Ovary (tissue), 9 donors: Measurements from ENCODE around the gene SPINK5. TPM values are rescaled to one million over a fixed set of nuclear protein-coding genes. Genes with fewer than 3 reads are reported as not detected.
"Not testable (repeated sequence)": the region's sequence is repeated elsewhere in the genome, so short reads cannot be mapped to it uniquely, and the experiment has no call there.

Experiments
- DNase-seq, 5 donors: peaks; one replicate each; pipeline ENCODE4 v3.0.0-alpha.2; 2019 to 2020
- H3K27ac ChIP-seq, 2 donors: fragments of 200-600 bp; one replicate each; pipeline versions ENCODE4 v1.5.1 to v1.8.0; 2019 to 2022
- H3K27me3 ChIP-seq: fragments of 200-600 bp; one replicate; pipeline ENCODE4 v1.8.0; 2022
- H3K36me3 ChIP-seq: fragments of 200-600 bp; sonication (generic); one replicate; pipeline ENCODE4 v1.5.1; 2019
- H3K4me1 ChIP-seq: one replicate; pipeline ENCODE4 v1.8.1; 2013; ENCODE audit warnings: mild to moderate bottlenecking, moderate library complexity; ENCODE audit not compliant: insufficient read depth
- H3K4me3 ChIP-seq: fragments of 200-600 bp; sonication (generic); one replicate; pipeline ENCODE4 v1.5.1; 2017
- H3K9me3 ChIP-seq, 2 donors: fragments of 200-600 bp in 1 of 2; sonication (generic) in 1 of 2; one replicate each; pipeline versions ENCODE4 v1.5.1 to v1.8.1; 2013 to 2019; ENCODE audit warnings: mild to moderate bottlenecking in 1 of 2, moderate library complexity in 1 of 2
- EP300 ChIP-seq: sonication (generic); formaldehyde crosslinking; IDR thresholded peaks from one replicate; pipeline ENCODE4 v1.6.1; 2017; ENCODE audit warnings: antibody characterized with exemption
- POLR2A ChIP-seq: fragments of 450-650 bp; IDR thresholded peaks from one replicate; pipeline ENCODE4 v1.6.1; 2017; ENCODE audit warnings: antibody characterized with exemption, mild to moderate bottlenecking, moderate library complexity
- WGBS, 3 donors: extraction: QIAGEN DNeasy Blood & Tissue Kit in 1 of 3; methylation state at CpG; one replicate each; pipeline versions ENCODE4 v1.1.5 to v1.1.7; 2013 to 2017; 5-methylcytosine and 5-hydroxymethylcytosine counted together
- intact Hi-C, 4 donors: fragments of 100-400 bp; cut with DNase I; formaldehyde crosslinking; loops; one replicate each; pipeline versions ENCODE4 v1.11.0 to v1.15.1; 2022 to 2023
- polyA plus RNA-seq, 2 donors: library from polyadenylated mRNA; stranded (reverse); fragments of 200-250 nt in 1 of 2; fragments of 350-450 nt in 1 of 2; fragmentation: Illumina TruSeq in 1 of 2; extraction: RNeasy Lipid Tissue Mini Kit (QIAGEN cat#74804) in 1 of 2; gene quantifications; one replicate each; pipeline ENCODE4 v1.2.3, GENCODE V29; 2013 to 2014
- total RNA-seq, 7 donors: library from RNA; depleted of rRNA in 2 of 7; stranded (reverse); fragments of >200 nt in 2 of 7; fragmentation: NEBNext Ultra II Directional in 3 of 7; extraction: Animal tissue kit (Norgen Biotek cat#: 25700) in 3 of 7; gene quantifications; one replicate each; pipeline versions ENCODE4 v1.1.0 to v1.2.4, GENCODE V29; 2016 to 2023
- TF ChIP-seq, protein P1 (sequence below), 3 donors: fragments of 450-650 bp in 2 of 3; fragments of 200-600 bp in 1 of 3; IDR thresholded peaks; one replicate each; pipeline versions ENCODE4 v1.5.1 to v1.8.0; 2016 to 2022; ENCODE audit warnings: antibody characterized with exemption in 3 of 3, mild to moderate bottlenecking in 1 of 3
- donor health status: DM: no; HTN: no; CAD: no; lungs with moderate emphysema.
- donor health status: DM: no; HTN: no; CAD: no.
- donor health status: Bipolar disorder and iron deficiency.
- donor health status: DM: yes; HTN: yes; CAD: no.
- donor health status: DM: no; HTN: no; CAD: no.
- donor health status: DM: yes; HTN: yes; CAD: no.

The SPINK5 gene
- total and polyA plus RNA-seq, 9 donors: 0.12 to 4.5 (median 0.55) TPM; not detected in 1

DNA sequence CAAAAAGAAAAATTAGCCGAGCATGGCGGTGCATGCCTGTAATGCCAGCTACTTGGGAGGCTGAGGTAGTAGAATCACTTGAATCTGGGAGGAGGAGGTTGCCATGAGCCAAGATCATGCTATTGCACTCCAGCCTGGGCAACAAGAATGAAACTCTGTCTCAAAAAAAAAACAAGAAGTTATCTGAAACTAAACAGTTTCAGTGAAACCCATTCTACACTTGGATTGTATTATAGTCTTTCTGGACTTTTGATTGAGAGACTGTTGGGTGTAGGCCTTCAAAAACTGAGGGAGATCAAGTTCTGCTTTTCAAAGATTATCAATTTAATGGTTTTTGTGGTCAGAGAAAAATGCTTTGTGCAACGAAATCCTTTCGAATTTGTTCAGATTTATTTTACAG, 34.6 kb upstream of the SPINK5 start:
- DNase-seq: no peak
- no peaks in the 10 kb centered on the region for H3K27me3 ChIP-seq
- H3K4me3 ChIP-seq: no peak overlapping the region
- intact Hi-C loops: no loop called here
- no peak overlapping the region for H3K27ac ChIP-seq
- TF ChIP-seq, protein P1, sequence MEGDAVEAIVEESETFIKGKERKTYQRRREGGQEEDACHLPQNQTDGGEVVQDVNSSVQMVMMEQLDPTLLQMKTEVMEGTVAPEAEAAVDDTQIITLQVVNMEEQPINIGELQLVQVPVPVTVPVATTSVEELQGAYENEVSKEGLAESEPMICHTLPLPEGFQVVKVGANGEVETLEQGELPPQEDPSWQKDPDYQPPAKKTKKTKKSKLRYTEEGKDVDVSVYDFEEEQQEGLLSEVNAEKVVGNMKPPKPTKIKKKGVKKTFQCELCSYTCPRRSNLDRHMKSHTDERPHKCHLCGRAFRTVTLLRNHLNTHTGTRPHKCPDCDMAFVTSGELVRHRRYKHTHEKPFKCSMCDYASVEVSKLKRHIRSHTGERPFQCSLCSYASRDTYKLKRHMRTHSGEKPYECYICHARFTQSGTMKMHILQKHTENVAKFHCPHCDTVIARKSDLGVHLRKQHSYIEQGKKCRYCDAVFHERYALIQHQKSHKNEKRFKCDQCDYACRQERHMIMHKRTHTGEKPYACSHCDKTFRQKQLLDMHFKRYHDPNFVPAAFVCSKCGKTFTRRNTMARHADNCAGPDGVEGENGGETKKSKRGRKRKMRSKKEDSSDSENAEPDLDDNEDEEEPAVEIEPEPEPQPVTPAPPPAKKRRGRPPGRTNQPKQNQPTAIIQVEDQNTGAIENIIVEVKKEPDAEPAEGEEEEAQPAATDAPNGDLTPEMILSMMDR (IDR thresholded peaks at IDR 0.05): no peak
- TF ChIP-seq POLR2A (no peak), EP300 (no peak)
- no peaks in the 10 kb centered on the region for H3K36me3 ChIP-seq
- no peaks in the 10 kb centered on the region for H3K4me1 ChIP-seq
- H3K9me3 ChIP-seq: no peaks in the 10 kb centered on the region
- WGBS, 3 donors: 79 to 87% (median 81%) methylated on average over 4 of the region's 4 CpGs

DNA sequence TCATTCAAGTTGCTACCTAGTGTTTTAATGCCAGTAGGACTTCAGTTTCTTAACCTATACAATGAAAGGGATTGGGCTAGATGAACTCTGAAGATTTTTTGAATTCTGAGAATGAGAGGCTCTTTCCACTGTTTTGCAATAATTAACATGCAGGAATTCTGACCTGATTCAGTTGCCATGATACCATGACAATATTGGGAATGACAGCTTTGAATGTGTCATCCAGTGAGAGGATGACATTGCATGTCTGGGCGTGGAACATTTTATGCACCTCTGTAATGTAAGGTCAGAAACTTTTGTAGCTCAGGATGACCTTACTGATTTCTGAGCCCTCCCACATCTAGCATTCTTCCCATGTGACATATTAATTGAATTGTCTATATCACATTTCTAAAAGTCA, 30.6 kb upstream of the SPINK5 start:
- no peaks in the 10 kb centered on the region for H3K9me3 ChIP-seq
- no peak overlapping the region for H3K4me3 ChIP-seq
- DNase-seq: no peak
- 68 to 82% (median 78%) methylated on average over 1 of the region's 1 CpG for WGBS, 3 donors
- H3K27me3 ChIP-seq: no peaks in the 10 kb centered on the region
- intact Hi-C loops: no loop called here
- TF ChIP-seq POLR2A (no peak), EP300 (no peak)
- TF ChIP-seq, protein P1 (IDR thresholded peaks at IDR 0.05): no peak
- no peaks in the 10 kb centered on the region for H3K4me1 ChIP-seq
- H3K36me3 ChIP-seq: no peaks in the 10 kb centered on the region
- H3K27ac ChIP-seq: no peak overlapping the region

DNA sequence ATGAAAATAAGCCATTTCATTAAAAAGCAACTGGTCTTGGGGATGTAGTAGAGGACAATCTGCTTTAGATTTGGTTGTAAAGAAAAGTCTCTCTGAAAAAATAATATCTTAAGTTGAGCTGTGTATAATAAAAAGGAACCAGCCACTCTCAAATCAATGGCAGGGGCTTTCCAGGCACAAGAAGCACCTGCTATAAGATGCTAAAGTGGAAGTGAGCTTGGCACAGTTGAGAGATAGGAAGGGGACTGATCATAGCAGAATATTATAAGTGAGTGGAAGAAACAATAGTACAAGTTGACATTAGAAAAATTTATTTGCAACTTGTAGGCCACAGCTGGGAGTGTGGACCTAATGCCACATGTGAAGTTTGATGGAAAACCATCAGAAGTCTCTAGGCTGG, 28.1 kb upstream of the SPINK5 start:
- H3K9me3 ChIP-seq: no peaks in the 10 kb centered on the region
- no peaks in the 10 kb centered on the region for H3K4me1 ChIP-seq
- H3K27me3 ChIP-seq: no peaks in the 10 kb centered on the region
- H3K36me3 ChIP-seq: no peaks in the 10 kb centered on the region
- DNase-seq: no peak
- TF ChIP-seq POLR2A: no peak
- TF ChIP-seq EP300: no peak
- TF ChIP-seq, protein P1 (IDR thresholded peaks at IDR 0.05): no peak
- intact Hi-C loops: no loop called here
- H3K27ac ChIP-seq: no peak overlapping the region
- H3K4me3 ChIP-seq: no peak overlapping the region

DNA sequence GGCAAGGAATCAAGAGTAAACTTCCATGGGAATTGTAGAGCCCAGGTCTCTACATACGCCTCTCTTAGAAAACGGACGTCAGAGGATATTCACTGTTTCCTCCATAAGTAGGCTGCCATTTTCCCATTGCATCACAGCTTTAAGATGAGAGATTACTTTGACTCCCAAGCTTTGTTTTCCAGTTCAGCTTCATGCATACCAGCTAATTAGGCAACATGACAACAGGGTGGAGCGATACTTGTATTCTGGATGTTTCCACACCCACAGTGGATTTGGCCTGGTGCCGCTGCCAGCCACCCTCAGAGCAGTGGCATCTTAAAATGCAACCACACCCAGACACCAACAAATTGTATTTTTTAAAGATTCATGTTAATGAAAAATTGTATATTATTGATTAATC, 20.9 kb upstream of the SPINK5 start:
- Histone ChIP-seq H3K4me1 (no peaks in the 10 kb centered on the region), H3K36me3 (no peaks in the 10 kb centered on the region), H3K9me3 (no peaks in the 10 kb centered on the region), H3K27me3 (no peaks in the 10 kb centered on the region), H3K4me3 (no peak overlapping the region), H3K27ac (no peak overlapping the region)
- DNase-seq: no peak
- 89 to 93% (median 90%) methylated on average over 5 of the region's 5 CpGs for WGBS, 3 donors
- intact Hi-C loops: loop anchor here in 1 of 4 donors (1.0 kb wide), 1 partner anchor 18 kb away; no protein-coding TSS in a partner anchor
- TF ChIP-seq, protein P1 (IDR thresholded peaks at IDR 0.05): no peak
- TF ChIP-seq POLR2A (no peak), EP300 (no peak)

DNA sequence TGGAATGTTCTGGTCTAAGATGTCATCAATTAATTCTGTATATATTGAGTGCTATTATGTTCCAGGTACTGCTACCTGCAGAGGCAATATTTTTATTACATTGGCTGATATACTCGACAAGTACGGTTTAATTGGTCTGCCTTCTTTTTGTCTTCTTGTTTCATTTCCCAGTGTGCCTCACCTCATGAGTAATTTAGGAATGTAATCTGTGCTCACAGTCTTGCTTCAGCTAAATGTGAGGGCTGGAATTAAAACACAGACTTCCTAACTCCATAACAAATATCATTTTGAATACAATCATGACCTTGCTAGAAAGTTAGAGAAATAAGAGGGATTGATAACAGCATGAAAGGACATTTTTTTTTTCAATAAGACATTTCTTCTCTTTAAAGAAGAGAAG, 20.1 kb upstream of the SPINK5 start:
- no peaks in the 10 kb centered on the region for H3K27me3 ChIP-seq
- no peaks in the 10 kb centered on the region for H3K9me3 ChIP-seq
- 73 to 91% (median 82%) methylated on average over 2 of the region's 2 CpGs for WGBS, 3 donors
- H3K4me3 ChIP-seq: no peak overlapping the region
- DNase-seq: no peak
- H3K36me3 ChIP-seq: no peaks in the 10 kb centered on the region
- intact Hi-C loops: no loop called here
- no peaks in the 10 kb centered on the region for H3K4me1 ChIP-seq
- TF ChIP-seq EP300 (no peak), POLR2A (no peak)
- TF ChIP-seq, protein P1 (IDR thresholded peaks at IDR 0.05): no peak
- H3K27ac ChIP-seq: no peak overlapping the region

DNA sequence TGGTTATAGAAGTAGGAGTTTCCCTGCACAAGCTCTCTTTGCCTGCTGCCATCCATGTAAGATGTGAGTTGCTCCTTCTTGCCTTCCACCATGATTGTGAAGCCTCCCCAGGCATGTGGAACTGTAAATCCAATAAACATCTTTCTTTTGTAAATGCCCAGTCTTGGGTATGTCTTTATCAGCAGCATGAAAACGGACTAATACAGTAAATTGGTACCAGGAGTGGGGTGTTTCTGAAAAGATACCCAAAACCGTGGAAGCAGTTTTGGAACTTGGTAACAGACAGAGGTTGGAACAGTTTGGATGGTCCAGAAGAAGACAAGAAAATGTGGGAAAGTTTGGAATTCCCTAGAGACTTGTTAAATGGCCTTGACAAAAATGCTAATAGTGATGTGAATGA, 8.6 kb upstream of the SPINK5 start:
- H3K27me3 ChIP-seq, DNase-seq, H3K9me3 ChIP-seq, H3K27ac ChIP-seq, intact Hi-C loops, H3K36me3 ChIP-seq, H3K4me3 ChIP-seq, H3K4me1 ChIP-seq: not testable (repeated sequence)
- WGBS, 3 donors: 58 to 65% (median 61%) methylated on average over 2 of the region's 2 CpGs
